Ovary (tissue), 9 donors: ENCODE measurements around the gene CACNA1D. TPM values are rescaled to one million over a fixed set of nuclear protein-coding genes. Genes with fewer than 3 reads are reported as not detected.

Source experiments
- DNase-seq, 5 donors: peaks; one replicate each; pipeline ENCODE4 v3.0.0-alpha.2; 2019 to 2020
- H3K27ac ChIP-seq, 2 donors: fragments of 200-600 bp; one replicate each; pipeline versions ENCODE4 v1.5.1 to v1.8.0; 2019 to 2022
- H3K27me3 ChIP-seq: fragments of 200-600 bp; one replicate; pipeline ENCODE4 v1.8.0; 2022
- H3K36me3 ChIP-seq: fragments of 200-600 bp; sonication (generic); one replicate; pipeline ENCODE4 v1.5.1; 2019
- H3K4me1 ChIP-seq: one replicate; pipeline ENCODE4 v1.8.1; 2013; ENCODE audit warnings: mild to moderate bottlenecking, moderate library complexity; ENCODE audit not compliant: insufficient read depth
- H3K4me3 ChIP-seq: fragments of 200-600 bp; sonication (generic); one replicate; pipeline ENCODE4 v1.5.1; 2017
- H3K9me3 ChIP-seq, 2 donors: fragments of 200-600 bp in 1 of 2; sonication (generic) in 1 of 2; one replicate each; pipeline versions ENCODE4 v1.5.1 to v1.8.1; 2013 to 2019; ENCODE audit warnings: mild to moderate bottlenecking in 1 of 2, moderate library complexity in 1 of 2
- EP300 ChIP-seq: sonication (generic); formaldehyde crosslinking; IDR thresholded peaks from one replicate; pipeline ENCODE4 v1.6.1; 2017; ENCODE audit warnings: antibody characterized with exemption
- POLR2A ChIP-seq: fragments of 450-650 bp; IDR thresholded peaks from one replicate; pipeline ENCODE4 v1.6.1; 2017; ENCODE audit warnings: antibody characterized with exemption, mild to moderate bottlenecking, moderate library complexity
- WGBS, 3 donors: extraction: QIAGEN DNeasy Blood & Tissue Kit in 1 of 3; methylation state at CpG; one replicate each; pipeline versions ENCODE4 v1.1.5 to v1.1.7; 2013 to 2017; 5-methylcytosine and 5-hydroxymethylcytosine counted together
- intact Hi-C, 4 donors: fragments of 100-400 bp; cut with DNase I; formaldehyde crosslinking; loops; one replicate each; pipeline versions ENCODE4 v1.11.0 to v1.15.1; 2022 to 2023
- polyA plus RNA-seq, 2 donors: library from polyadenylated mRNA; stranded (reverse); fragments of 200-250 nt in 1 of 2; fragments of 350-450 nt in 1 of 2; fragmentation: Illumina TruSeq in 1 of 2; extraction: RNeasy Lipid Tissue Mini Kit (QIAGEN cat#74804) in 1 of 2; gene quantifications; one replicate each; pipeline ENCODE4 v1.2.3, GENCODE V29; 2013 to 2014
- total RNA-seq, 7 donors: library from RNA; depleted of rRNA in 2 of 7; stranded (reverse); fragments of >200 nt in 2 of 7; fragmentation: NEBNext Ultra II Directional in 3 of 7; extraction: Animal tissue kit (Norgen Biotek cat#: 25700) in 3 of 7; gene quantifications; one replicate each; pipeline versions ENCODE4 v1.1.0 to v1.2.4, GENCODE V29; 2016 to 2023
- TF ChIP-seq, protein P1 (sequence below), 3 donors: fragments of 450-650 bp in 2 of 3; fragments of 200-600 bp in 1 of 3; IDR thresholded peaks; one replicate each; pipeline versions ENCODE4 v1.5.1 to v1.8.0; 2016 to 2022; ENCODE audit warnings: antibody characterized with exemption in 3 of 3, mild to moderate bottlenecking in 1 of 3
- donor health status: DM: no; HTN: no; CAD: no; lungs with moderate emphysema.
- donor health status: DM: no; HTN: no; CAD: no.
- donor health status: Bipolar disorder and iron deficiency.
- donor health status: DM: yes; HTN: yes; CAD: no.
- donor health status: DM: no; HTN: no; CAD: no.
- donor health status: DM: yes; HTN: yes; CAD: no.

Gene CACNA1D
- total and polyA plus RNA-seq, 9 donors: 0.23 to 9.3 (median 5.1) TPM

DNA sequence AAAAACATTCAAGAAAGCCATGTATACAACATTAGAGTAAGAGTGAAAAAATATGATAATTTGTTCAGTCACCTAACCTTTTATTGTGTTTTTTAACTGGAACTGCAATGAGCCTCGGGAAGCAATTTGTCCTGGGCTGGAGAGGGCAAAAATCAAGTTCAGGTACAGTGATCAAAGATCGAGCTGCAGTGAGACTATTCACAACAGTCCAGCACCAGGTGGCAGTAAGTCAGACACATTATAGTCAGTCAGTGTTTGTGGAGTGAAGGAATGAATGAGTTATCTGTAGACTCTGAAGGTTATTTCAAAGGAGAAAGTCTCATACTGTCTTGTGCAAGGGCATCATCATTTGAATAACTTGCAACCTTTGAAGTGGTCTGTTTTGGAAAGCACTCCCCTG lies 235.2 kb downstream of the CACNA1D start:
- Histone ChIP-seq H3K4me3 (no peak overlapping the region), H3K36me3 (no peaks in the 10 kb centered on the region), H3K9me3 (no peaks in the 10 kb centered on the region), H3K4me1 (peaks cover 4% of the 10 kb centered on the region), H3K27me3 (no peaks in the 10 kb centered on the region), H3K27ac (no peak overlapping the region)
- intact Hi-C loops: no loop called here
- DNase-seq: no peak
- no peak for TF ChIP-seq EP300
- TF ChIP-seq, protein P1, sequence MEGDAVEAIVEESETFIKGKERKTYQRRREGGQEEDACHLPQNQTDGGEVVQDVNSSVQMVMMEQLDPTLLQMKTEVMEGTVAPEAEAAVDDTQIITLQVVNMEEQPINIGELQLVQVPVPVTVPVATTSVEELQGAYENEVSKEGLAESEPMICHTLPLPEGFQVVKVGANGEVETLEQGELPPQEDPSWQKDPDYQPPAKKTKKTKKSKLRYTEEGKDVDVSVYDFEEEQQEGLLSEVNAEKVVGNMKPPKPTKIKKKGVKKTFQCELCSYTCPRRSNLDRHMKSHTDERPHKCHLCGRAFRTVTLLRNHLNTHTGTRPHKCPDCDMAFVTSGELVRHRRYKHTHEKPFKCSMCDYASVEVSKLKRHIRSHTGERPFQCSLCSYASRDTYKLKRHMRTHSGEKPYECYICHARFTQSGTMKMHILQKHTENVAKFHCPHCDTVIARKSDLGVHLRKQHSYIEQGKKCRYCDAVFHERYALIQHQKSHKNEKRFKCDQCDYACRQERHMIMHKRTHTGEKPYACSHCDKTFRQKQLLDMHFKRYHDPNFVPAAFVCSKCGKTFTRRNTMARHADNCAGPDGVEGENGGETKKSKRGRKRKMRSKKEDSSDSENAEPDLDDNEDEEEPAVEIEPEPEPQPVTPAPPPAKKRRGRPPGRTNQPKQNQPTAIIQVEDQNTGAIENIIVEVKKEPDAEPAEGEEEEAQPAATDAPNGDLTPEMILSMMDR (IDR thresholded peaks at IDR 0.05): no peak
- no peak for TF ChIP-seq POLR2A
- 75 to 81% (median 80%) methylated on average over 2 of the region's 2 CpGs for WGBS, 3 donors

DNA sequence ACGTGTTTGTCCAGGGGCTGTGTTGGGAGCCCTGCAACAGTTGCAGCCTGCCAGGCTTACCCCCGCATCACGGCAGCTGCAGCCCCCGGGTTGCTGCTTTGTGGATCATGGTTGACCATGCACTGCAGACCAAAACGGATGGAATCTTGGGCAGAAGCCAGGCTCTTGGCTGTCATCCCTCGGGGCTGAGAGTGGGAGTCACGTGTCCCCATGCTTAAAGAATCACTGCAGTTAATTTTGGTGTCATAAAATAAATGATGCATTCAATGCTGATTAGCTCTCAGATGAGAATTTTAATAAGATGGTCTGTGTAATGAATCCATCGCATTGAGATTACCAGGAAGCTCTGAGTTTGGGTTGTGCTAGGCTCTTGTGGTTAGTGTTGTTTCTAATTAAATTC lies 236.2 kb downstream of the CACNA1D start:
- Histone ChIP-seq H3K4me3 (no peak overlapping the region), H3K27ac (no peak overlapping the region), H3K9me3 (no peaks in the 10 kb centered on the region), H3K4me1 (peaks cover 4% of the 10 kb centered on the region), H3K36me3 (no peaks in the 10 kb centered on the region), H3K27me3 (no peaks in the 10 kb centered on the region)
- 3 to 7% (median 5%) methylated on average over 8 of the region's 8 CpGs for WGBS, 3 donors
- TF ChIP-seq, protein P1 (IDR thresholded peaks at IDR 0.05): no peak
- TF ChIP-seq EP300 (no peak), POLR2A (no peak)
- peak; percentile 40 to 71 (median 53) for DNase-seq
- intact Hi-C loops: no loop called here

DNA sequence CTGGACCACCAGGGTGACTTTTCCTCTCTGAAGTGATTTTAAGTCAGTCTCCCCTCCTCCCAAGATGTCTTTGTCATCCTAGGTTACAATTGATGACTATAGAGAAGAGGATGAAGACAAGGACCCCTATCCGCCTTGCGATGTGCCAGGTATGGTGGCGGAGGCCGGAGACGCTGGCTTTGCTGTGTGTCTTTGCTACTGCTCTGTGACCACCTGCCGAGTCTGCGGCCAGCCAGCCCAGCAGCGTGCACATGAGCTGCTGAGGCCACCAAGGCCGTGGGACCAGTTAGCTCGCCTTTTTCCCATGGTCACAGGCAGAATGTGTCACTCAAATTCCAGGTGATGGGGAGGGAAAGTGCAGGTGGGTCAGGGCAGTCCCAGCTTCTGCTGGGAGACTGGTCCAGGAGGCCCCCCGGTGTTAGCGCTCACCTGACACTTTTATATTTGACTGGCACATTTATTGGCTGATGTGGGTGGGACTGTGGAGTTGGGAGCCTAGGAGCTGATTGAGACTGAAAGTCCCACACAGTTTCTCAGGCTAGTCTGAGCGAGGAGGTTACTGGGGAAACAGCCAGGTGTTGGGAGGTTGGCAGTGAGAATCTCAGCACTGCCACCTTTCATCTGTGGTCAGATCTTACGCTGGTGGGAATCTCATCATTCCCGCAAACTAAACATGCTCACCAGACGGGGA lies 237.7 kb downstream of the CACNA1D start:
- intact Hi-C loops: no loop called here
- Histone ChIP-seq H3K4me1 (peaks cover 4% of the 10 kb centered on the region), H3K4me3 (no peak overlapping the region), H3K27ac (no peak overlapping the region), H3K9me3 (no peaks in the 10 kb centered on the region), H3K36me3 (no peaks in the 10 kb centered on the region), H3K27me3 (no peaks in the 10 kb centered on the region)
- 93 to 94% (median 94%) methylated on average over 16 of the region's 16 CpGs for WGBS, 3 donors
- no peak for DNase-seq
- TF ChIP-seq POLR2A (no peak), EP300 (no peak)
- TF ChIP-seq, protein P1 (IDR thresholded peaks at IDR 0.05): no peak

DNA sequence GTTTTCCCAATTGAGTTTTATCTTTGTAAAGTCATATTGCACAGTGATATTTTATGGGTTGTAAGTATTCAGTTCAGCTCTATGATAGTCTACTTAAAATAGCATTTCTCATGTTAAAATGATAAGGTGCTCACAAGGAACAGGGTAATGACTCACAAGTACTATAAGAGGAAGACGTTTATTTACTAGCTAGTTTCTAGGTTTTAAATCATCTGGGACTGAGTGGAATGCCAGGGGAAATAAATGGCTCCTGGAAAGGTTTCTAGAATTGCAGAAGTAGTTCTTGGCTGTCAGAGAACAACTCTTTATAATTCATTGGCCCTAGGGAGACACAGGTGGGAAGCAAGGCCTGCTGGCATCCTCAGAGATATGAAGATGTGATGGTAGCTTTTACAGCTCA lies 239.0 kb downstream of the CACNA1D start:
- Histone ChIP-seq H3K27me3 (no peaks in the 10 kb centered on the region), H3K4me3 (no peak overlapping the region), H3K4me1 (peaks cover 4% of the 10 kb centered on the region), H3K9me3 (no peaks in the 10 kb centered on the region), H3K27ac (no peak overlapping the region), H3K36me3 (no peaks in the 10 kb centered on the region)
- intact Hi-C loops: no loop called here
- no peak for DNase-seq
- 3 to 18% (median 17%) methylated on average over 1 of the region's 1 CpG for WGBS, 3 donors
- TF ChIP-seq POLR2A (no peak), EP300 (no peak)
- TF ChIP-seq, protein P1 (IDR thresholded peaks at IDR 0.05): no peak
